Central memory CD4-positive, alpha-beta T cell (primary cell): ENCODE data around the gene SVIL.
"Not testable (repeated sequence)": the region's sequence is repeated elsewhere in the genome, so short reads cannot be mapped to it uniquely, and the experiment has no call there.

Experiments
- DNase-seq: peaks from one replicate; pipeline ENCODE4 v3.0.0; 2022

SVIL gene

GRCh38 chr10:29448756-29449592, 185.8 kb downstream of the SVIL start:
- DNase-seq, result peak; percentile 50

DNA sequence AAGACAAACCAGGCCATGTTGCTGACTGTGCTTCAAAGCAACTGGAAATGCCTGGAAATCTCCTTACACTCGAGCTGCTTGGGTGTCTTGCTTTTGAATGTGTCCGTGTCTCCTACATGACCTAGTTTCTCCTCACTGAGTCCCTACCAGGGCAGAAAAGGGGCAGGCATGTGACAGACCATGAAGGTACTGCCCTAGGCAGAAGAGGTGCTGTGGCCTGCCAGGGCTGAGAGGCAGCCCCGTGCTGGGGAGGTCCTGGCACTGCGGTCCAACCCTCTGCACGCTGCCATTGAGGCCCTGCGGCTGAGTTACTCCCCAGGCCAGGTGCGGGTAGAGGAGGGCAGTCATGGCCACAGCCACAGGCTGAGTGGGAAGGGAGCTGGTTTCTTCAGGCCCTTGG, 186.6 kb downstream of the SVIL start:
- no peak for DNase-seq

- no peak for DNase-seq
These were observed 188.4 kb downstream of the SVIL start for GRCh38 chr10:29446327-29446726.

- DNase-seq, result no peak
These were observed 190.8 kb downstream of the SVIL start for GRCh38 chr10:29443745-29444523.

DNA sequence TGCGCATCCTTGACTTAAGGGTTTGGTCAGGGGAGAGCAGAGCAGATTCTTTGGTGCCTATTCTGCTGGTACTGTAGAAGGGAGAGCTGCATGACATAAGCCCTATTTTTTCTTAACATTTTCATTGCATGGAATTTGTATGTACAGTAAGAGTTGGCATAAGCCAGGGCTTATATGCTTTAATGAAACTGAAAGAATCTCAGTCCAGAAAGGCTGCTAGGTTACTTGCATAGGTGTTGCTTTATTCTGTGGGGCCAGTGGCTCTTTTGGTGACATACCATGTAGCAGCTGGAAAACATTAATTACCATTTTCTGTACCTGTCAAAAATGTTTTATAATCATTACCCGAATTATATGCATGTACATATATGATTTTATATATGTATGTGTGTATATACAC, 193.8 kb downstream of the SVIL start:
- DNase-seq, result no peak

DNA sequence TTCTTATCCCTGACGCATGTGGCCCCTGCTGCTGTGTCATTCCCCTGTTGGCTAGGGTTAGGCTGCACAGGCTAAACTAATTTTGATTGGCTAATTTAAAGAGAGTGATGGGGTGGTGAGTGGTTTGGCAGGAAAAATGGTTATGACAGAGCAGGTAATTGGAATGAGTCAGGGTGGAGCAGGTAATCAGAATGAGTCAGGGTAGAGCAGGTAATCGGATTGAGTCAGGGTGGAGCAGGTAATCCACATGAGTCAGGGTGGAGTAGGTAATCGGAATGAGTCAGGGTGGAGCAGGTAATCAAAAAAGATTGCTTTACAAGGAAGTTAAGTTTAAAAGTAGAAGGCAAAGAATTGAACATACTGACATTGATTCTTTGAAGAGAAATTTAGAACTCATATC, 195.8 kb downstream of the SVIL start:
- not testable (repeated sequence) for DNase-seq

DNA sequence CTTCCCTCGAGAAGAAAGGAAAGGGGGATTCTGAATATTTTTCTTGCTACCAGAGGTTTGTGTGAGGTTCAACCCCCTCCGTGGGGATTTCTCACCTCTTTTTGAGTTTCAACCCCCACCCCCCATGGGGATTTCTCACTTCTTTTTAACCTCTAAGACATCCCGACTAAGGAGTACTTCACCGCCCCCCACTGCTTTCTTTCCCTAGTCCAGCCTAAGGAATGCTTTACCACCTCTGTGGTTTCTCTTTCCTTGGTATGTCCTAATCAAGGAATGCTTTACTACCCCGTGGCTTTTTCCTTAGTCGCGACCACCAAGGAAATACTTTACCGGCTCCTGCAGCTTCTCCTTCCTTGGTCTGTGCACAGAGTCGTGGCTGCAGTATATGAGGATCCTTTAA, 196.5 kb downstream of the SVIL start:
- DNase-seq, result no peak

DNA sequence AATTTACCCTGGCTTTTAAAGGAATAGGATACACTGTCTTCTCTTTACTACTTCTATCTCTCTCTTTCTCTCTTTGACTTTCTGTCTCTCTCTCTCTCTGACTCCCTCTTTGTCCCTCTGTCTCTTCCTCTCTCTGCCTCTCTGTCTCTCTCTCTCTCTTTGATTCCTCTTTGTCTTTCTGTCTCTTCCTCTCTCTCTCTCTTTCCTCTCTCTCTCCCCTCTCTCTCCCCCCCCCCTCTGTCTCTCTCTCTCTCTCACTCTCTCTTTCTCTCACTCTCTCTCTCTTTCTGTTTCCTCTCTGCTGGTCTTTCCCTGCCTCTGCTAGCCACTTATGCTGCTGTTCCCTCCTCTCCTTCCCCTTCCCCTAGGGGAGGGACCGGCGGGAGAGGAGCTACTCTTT, 196.9 kb downstream of the SVIL start:
- DNase-seq, result no peak

- no peak for DNase-seq
These were observed 198.8 kb downstream of the SVIL start for GRCh38 chr10:29435809-29436501.

DNA sequence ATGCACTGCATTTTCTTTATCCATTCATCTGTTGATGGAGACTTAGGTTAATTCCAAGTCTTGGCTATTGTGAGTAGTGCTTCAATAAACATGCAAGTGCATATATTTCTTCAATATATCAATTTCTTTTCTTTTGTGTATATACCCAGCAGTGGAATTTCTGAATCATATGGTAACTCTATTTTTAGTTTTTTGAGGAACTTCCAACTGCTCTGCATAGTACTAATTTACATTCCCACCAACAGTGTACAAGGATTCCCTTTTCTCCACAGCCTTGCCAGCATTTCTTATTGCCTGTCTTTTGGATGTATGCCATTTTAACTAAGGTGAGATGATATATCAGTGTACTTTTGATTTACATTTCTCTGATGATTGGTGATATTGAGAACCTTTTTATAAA, 200.7 kb downstream of the SVIL start:
- DNase-seq, result no peak

- no peak for DNase-seq
These were observed 203.1 kb downstream of the SVIL start for GRCh38 chr10:29431711-29432110.

GRCh38 chr10:29430101-29430500, 204.7 kb downstream of the SVIL start:
- no peak for DNase-seq

DNA sequence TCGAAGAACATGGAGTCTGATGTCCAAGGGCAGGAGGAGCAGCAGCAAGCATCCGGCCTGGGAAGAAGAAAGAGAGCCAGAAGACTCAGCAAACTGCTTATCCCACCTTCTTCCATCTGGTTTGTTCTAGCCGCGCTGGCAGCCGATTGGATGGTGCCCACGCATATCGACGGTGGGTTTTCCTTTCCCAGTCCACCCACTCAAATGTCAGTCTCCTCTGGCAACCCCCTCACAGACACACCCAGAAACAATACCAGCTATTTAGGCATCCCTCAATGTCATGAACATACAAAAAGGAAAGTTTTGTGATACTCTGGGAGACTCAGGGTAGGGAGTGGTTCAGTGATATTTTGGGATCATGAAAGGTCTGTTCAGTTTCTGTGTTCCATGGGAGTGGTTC, 206.3 kb downstream of the SVIL start:
- no peak for DNase-seq

DNA sequence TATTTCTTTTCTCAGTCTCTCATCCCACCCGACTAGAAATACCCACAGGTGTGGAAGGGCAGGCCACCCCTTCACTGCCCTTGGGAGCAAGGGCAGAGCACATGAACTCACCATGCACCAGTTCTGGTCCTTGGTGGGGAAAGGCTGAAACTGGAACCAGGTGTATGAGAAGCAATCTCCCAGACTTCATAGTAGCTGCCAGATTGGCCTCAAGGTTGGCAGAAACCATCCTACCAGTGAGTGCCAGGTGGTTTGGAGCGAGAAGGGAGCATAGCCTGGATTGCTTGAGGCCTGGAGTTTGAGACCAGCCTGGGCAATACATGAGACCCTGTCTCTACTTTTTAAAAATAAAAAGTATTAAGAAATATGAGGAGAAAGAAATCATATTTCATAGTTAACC, 207.1 kb downstream of the SVIL start:
- DNase-seq, result no peak

DNA sequence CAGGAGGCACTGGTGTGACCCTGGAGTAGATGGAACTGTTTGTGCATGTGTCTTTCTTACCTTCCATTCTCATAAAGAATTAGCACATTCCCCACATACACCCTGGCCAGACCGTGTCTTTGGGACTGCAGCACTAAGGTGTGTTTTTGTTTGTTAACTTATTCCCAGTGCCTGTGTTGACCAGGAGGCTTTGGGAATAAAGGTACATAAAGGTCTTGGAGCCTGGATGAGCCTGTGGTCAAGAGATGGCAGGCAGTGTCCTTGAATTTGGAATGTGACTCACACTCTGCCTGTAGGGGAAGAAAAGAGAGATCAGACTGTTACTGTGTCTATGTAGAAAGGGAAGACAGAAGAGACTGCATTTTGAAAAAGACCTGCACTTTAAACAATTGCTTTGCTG, 208.4 kb downstream of the SVIL start:
- DNase-seq, result no peak

- no peak for DNase-seq
These were observed 210.8 kb downstream of the SVIL start for GRCh38 chr10:29424017-29424416.

GRCh38 chr10:29420744-29421143, 214.0 kb downstream of the SVIL start:
- no peak for DNase-seq

DNA sequence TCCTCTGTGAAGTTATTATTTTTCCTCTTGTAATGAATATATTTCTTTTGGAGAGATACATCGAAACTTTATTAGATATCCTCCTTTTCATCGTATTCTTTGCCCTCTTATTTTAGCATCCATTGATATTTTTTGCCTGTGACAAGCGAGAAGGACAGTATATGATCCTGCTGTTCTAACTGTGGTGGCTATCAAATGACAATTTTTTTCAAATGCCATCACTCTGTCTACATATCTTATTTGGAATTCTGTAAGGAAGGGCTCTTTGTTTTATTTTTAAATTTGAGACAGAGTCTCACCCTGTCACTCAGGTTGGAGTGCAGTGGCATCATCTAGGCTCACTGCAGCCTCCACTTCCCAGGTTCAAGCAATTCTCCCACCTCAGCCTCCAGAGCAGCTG, 217.4 kb downstream of the SVIL start:
- DNase-seq, result no peak

DNA sequence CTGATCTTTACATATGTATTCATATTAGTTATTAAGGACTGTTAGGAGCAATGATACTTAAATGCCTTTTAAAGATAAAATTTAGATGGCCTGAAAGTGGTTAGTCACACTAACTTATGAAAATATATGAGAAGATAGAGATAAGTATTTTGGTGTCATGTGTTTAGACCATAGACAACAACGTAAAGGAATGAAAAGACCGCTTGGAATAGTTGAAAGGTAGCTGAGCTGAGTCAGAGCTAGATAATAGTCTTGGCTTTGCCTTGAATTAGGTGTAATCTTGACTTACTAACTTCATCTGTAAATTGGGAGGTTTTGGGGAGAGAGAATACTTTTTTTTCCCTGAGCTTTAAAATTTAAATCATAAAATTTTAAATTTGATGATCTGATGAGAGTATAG, 218.9 kb downstream of the SVIL start:
- DNase-seq, result no peak

- no peak for DNase-seq
These were observed 220.3 kb downstream of the SVIL start for GRCh38 chr10:29414501-29414900.

GRCh38 chr10:29412485-29412884, 222.3 kb downstream of the SVIL start:
- DNase-seq, result no peak

GRCh38 chr10:29411666-29412315, 223.0 kb downstream of the SVIL start:
- no peak for DNase-seq
